ENCODE data around the gene CEPT1.

DNA sequence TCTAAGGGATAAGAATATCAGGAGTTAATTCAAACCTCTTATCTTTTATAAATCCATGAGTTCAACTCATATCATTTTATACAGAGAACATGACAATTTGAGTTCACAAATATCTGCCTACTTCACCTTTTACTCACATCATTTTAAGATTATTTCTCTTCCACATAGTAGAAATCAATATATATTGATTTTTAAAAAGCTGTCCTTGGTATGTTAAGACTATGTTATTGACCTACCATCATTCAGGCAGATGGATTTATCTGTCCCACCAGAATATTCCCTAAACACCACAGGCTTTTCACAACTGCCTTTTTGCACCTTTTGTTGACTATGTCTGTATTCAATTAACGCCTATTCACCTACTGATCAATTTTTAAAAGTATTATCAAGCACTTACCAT, 13.7 kb upstream of the CEPT1 start:
- TF ChIP-seq, protein P1, sequence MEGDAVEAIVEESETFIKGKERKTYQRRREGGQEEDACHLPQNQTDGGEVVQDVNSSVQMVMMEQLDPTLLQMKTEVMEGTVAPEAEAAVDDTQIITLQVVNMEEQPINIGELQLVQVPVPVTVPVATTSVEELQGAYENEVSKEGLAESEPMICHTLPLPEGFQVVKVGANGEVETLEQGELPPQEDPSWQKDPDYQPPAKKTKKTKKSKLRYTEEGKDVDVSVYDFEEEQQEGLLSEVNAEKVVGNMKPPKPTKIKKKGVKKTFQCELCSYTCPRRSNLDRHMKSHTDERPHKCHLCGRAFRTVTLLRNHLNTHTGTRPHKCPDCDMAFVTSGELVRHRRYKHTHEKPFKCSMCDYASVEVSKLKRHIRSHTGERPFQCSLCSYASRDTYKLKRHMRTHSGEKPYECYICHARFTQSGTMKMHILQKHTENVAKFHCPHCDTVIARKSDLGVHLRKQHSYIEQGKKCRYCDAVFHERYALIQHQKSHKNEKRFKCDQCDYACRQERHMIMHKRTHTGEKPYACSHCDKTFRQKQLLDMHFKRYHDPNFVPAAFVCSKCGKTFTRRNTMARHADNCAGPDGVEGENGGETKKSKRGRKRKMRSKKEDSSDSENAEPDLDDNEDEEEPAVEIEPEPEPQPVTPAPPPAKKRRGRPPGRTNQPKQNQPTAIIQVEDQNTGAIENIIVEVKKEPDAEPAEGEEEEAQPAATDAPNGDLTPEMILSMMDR (IDR thresholded peaks at IDR 0.05): no peak
- TF ChIP-seq POLR2A (IDR thresholded peaks at IDR 0.05): no peak

Measured in testis (tissue), 2 donors.